HEK293 (cell line): ENCODE measurements around the gene SAV1.

ENCODE experiments used
- CTCF ChIP-seq: fragments of 450-650 bp; formaldehyde crosslinking; IDR thresholded peaks from 2 replicates; pipeline ENCODE4 v1.5.1; 2016; ENCODE audit warnings: missing biosample characterization, missing genetic modification characterization
- ELK4 ChIP-seq: IDR thresholded peaks from 2 replicates; pipeline ENCODE4 v1.6.1; 2011; ENCODE audit warnings: mild to moderate bottlenecking, low read depth, low read length, borderline replicate concordance
- FEZF1 ChIP-seq: fragments of 450-650 bp; formaldehyde crosslinking; IDR thresholded peaks from 2 replicates; pipeline ENCODE4 v1.5.1; 2016; ENCODE audit warnings: missing biosample characterization, missing genetic modification characterization
- REST ChIP-seq: fragments of 450-650 bp; formaldehyde crosslinking; IDR thresholded peaks from 2 replicates; pipeline ENCODE4 v1.5.1; 2016; ENCODE audit warnings: missing biosample characterization, missing genetic modification characterization
- TRIM28 ChIP-seq: IDR thresholded peaks from 2 replicates; pipeline ENCODE4 v1.6.1; 2011; ENCODE audit warnings: low read length, control low read depth, borderline replicate concordance
- ZNF311 ChIP-seq: fragments of 450-650 bp; formaldehyde crosslinking; IDR thresholded peaks from 2 replicates; pipeline ENCODE4 v1.5.1; 2017; ENCODE audit warnings: missing biosample characterization, missing genetic modification characterization, borderline replicate concordance
- ZNF548 ChIP-seq: fragments of 450-650 bp; formaldehyde crosslinking; IDR thresholded peaks from 2 replicates; pipeline ENCODE4 v1.5.1; 2016; ENCODE audit warnings: missing biosample characterization, missing genetic modification characterization
- ZNF701 ChIP-seq: fragments of 450-650 bp; formaldehyde crosslinking; IDR thresholded peaks from 2 replicates; pipeline ENCODE4 v1.5.1; 2016; ENCODE audit warnings: missing biosample characterization, missing genetic modification characterization
- ZNF843 ChIP-seq: fragments of 450-650 bp; formaldehyde crosslinking; IDR thresholded peaks from 2 replicates; pipeline ENCODE4 v1.5.1; 2016; ENCODE audit warnings: missing biosample characterization, missing genetic modification characterization
- TF ChIP-seq, protein P1 (sequence below): fragments of 450-650 bp; formaldehyde crosslinking; IDR thresholded peaks from 2 replicates; pipeline ENCODE4 v1.5.1; 2016; ENCODE audit warnings: missing biosample characterization, missing genetic modification characterization

DNA sequence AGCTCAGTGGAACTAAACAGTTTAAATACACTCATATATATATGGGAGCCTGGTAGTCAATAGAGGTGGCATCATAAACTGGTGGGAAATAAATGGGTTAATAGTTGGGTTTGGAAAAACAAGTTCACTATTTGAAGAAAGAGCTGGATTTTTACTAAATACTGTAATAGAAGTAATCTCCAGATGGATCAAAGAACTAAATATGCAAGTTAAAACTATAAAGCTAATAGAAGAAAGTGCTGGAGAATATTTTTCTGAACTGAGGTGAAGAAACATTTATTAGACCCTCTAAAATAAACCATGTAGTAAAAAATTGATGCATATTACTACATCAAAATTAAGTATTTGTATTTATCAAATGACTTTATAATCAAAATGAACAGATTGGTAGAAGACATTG is 69.3 kb downstream of the SAV1 start:
- TF ChIP-seq ELK4, result no peak
- no peak for TF ChIP-seq CTCF (tag by site-specific recombination)
- TF ChIP-seq, protein P1, sequence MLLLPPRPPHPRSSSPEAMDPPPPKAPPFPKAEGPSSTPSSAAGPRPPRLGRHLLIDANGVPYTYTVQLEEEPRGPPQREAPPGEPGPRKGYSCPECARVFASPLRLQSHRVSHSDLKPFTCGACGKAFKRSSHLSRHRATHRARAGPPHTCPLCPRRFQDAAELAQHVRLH (tag by site-specific recombination), result no peak
- no peak for TF ChIP-seq FEZF1 (tag by site-specific recombination)
- TF ChIP-seq ZNF311 (tag by site-specific recombination), result no peak
- no peak for TF ChIP-seq REST (tag by site-specific recombination)
- TF ChIP-seq ZNF843 (tag by site-specific recombination), result no peak
- TF ChIP-seq ZNF701 (tag by site-specific recombination), result no peak
- TF ChIP-seq ZNF548 (tag by site-specific recombination), result no peak
- TF ChIP-seq TRIM28, result no peak
